Prostate gland (tissue), 2 donors: ENCODE data around the gene CDYL2.

ENCODE experiments used
- POLR2A ChIP-seq: fragments of 450-650 bp; IDR thresholded peaks from one replicate; pipeline ENCODE4 v1.6.1; 2016; ENCODE audit warnings: antibody characterized with exemption, mild to moderate bottlenecking
- TF ChIP-seq, protein P1 (sequence below), 4 experiments: fragments of 200-600 bp in 2 of 4; fragments of 450-650 bp in 2 of 4; sonication (generic) in 2 of 4; IDR thresholded peaks; 1 replicate in 3 of 4; 2 replicates in 1 of 4; pipeline ENCODE4 v1.5.1; 2016 to 2019; ENCODE audit warnings: antibody characterized with exemption in 4 of 4, mild to moderate bottlenecking in 2 of 4, moderate library complexity in 2 of 4

DNA sequence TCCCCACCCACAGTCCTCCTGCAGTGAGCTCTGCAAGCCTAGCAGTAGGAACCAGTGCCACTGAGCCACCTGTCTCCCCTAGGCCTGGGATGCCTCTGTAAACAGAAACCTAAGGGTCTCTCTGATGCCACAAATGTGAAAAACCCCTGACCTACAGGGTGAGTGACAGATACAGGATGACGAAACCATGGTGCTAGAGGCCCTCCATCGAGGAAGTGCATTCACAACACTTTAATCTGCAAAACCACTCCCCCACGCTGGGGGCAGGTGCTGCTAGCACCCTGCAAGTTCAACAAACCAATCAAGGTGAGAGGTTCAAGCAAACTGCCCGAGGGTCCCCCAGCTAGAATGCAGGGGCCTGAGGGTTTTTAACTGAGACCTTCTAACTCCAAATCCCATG, 59.5 kb downstream of the CDYL2 start:
- TF ChIP-seq POLR2A = no peak
- TF ChIP-seq, protein P1, sequence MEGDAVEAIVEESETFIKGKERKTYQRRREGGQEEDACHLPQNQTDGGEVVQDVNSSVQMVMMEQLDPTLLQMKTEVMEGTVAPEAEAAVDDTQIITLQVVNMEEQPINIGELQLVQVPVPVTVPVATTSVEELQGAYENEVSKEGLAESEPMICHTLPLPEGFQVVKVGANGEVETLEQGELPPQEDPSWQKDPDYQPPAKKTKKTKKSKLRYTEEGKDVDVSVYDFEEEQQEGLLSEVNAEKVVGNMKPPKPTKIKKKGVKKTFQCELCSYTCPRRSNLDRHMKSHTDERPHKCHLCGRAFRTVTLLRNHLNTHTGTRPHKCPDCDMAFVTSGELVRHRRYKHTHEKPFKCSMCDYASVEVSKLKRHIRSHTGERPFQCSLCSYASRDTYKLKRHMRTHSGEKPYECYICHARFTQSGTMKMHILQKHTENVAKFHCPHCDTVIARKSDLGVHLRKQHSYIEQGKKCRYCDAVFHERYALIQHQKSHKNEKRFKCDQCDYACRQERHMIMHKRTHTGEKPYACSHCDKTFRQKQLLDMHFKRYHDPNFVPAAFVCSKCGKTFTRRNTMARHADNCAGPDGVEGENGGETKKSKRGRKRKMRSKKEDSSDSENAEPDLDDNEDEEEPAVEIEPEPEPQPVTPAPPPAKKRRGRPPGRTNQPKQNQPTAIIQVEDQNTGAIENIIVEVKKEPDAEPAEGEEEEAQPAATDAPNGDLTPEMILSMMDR (IDR thresholded peaks at IDR 0.05) = no peak
